HL-60 (cell line): Measurements from ENCODE around the gene SBK2.
"Not testable (repeated sequence)": the region's sequence is repeated elsewhere in the genome, so short reads cannot be mapped to it uniquely, and the experiment has no call there.

Source experiments
- DNase-seq, 2 experiments: peaks; one replicate each; pipeline ENCODE4 v3.0.0-alpha.2; 2010 to 2020; ENCODE audit warnings: low read depth in 1 of 2, low spot score in 1 of 2
- H3K27ac ChIP-seq: fragments of 250-450 bp; sonication (Bioruptor Pico); replicated peaks from 2 replicates; pipeline ENCODE4 v1.5.1; 2020; ENCODE audit warnings: mild to moderate bottlenecking, moderate library complexity
- H3K27me3 ChIP-seq: fragments of 250-450 bp; sonication (Bioruptor Pico); 2 replicates; pipeline ENCODE4 v1.5.1; 2021; ENCODE audit warnings: mild to moderate bottlenecking, moderate library complexity; ENCODE audit not compliant: insufficient read depth, poor library complexity, severe bottlenecking
- H3K4me3 ChIP-seq: replicated peaks from 2 replicates; pipeline ENCODE4 v1.5.1; 2011; ENCODE audit warnings: mild to moderate bottlenecking, control low read depth, low read length; ENCODE audit not compliant: insufficient read depth
- CTCF ChIP-seq: IDR thresholded peaks from one replicate; pipeline ENCODE4 v1.5.1; 2011; ENCODE audit warnings: low read length, control low read depth, inconsistent platforms; ENCODE audit not compliant: insufficient read depth
- GABPA ChIP-seq: IDR thresholded peaks from 2 replicates; pipeline ENCODE4 v1.6.1; 2012; ENCODE audit warnings: low read depth
- POLR2AphosphoS5 ChIP-seq: IDR thresholded peaks from 2 replicates; pipeline ENCODE4 v1.6.1; 2012; ENCODE audit warnings: low read depth
- REST ChIP-seq: IDR thresholded peaks from 2 replicates; pipeline ENCODE4 v1.6.1; 2012; ENCODE audit warnings: low read depth; ENCODE audit not compliant: insufficient replicate concordance
- SPI1 ChIP-seq: IDR thresholded peaks from 2 replicates; pipeline ENCODE4 v1.6.1; 2012; ENCODE audit warnings: low read depth, mild to moderate bottlenecking, borderline replicate concordance

SBK2 gene

GRCh38 chr19:55535173-55535964, 1.6 kb downstream of the SBK2 start:
- TF ChIP-seq SPI1 (peak; percentile 25; the same call in 1 of the 2 replicates), POLR2AphosphoS5 (no peak), REST (no peak)
- peak in 1 of 2 experiments; percentile 5 for DNase-seq
- Histone ChIP-seq H3K27me3 (no peaks in the 10 kb centered on the region), H3K27ac (no peak overlapping the region), H3K4me3 (no peak overlapping the region)

GRCh38 chr19:55534280-55534679, 2.7 kb downstream of the SBK2 start:
- not testable (repeated sequence) for H3K4me3 ChIP-seq, H3K27me3 ChIP-seq, H3K27ac ChIP-seq, DNase-seq

GRCh38 chr19:55530996-55531395, 5.9 kb downstream of the SBK2 start:
- Histone ChIP-seq H3K27ac (no peak overlapping the region), H3K27me3 (no peaks in the 10 kb centered on the region), H3K4me3 (no peak overlapping the region)
- no peak for TF ChIP-seq REST
- TF ChIP-seq CTCF: no peak
- no peak for TF ChIP-seq POLR2AphosphoS5
- TF ChIP-seq SPI1: no peak
- TF ChIP-seq GABPA: no peak
- DNase-seq: no peak

DNA sequence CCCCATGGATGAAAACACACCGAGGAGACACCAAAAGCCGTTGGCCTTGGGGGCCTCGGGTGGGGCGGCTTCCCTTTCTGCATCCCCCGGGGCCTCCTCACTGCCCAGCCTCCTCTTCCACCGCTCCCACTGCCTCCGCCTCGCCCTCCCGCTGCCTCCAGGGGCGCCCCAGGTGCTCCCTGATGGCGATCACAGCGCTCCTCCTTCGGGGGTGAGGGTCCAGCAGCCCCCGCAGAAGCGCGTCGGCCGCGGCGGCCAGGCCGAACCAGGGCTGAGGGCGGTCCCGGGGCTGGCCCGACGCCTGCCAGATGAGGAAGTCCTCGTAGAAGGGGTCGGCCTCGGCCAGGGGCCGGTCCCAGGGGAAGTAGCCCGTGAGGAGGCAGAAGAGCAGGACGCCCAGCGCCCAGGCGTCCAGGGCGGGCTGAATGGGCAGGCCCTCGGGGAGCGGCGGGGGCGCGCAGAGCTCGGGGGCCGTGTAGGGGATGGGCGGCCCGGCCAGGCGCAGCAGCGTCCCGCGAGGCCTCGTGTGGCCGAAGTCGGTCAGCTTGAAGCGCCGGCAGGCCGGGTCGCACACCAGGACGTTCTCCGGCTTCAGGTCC, 7.2 kb downstream of the SBK2 start:
- no peak for DNase-seq
- no peak overlapping the region for H3K27ac ChIP-seq
- no peak for TF ChIP-seq GABPA
- TF ChIP-seq SPI1: no peak
- TF ChIP-seq POLR2AphosphoS5: no peak
- TF ChIP-seq REST: no peak
- no peak for TF ChIP-seq CTCF
- no peaks in the 10 kb centered on the region for H3K27me3 ChIP-seq
- no peak overlapping the region for H3K4me3 ChIP-seq
